Epithelial cell of proximal tubule (primary cell): Measurements from ENCODE around the gene FBL. TPM values are rescaled to one million over a fixed set of nuclear protein-coding genes. Genes with fewer than 3 reads are reported as not detected.

Experiments
- total RNA-seq: library from RNA; depleted of rRNA; stranded (reverse); fragments of >200 nt; gene quantifications from 2 replicates; pipeline ENCODE4 v1.2.3, GENCODE V29; 2015

Gene FBL
- total RNA-seq, 1 donor from 2014 or later = 187 TPM

Other genes with a start within 250 kb of the FBL start
- not detected in 2 replicates for gene LGALS13, start 243.9 kb downstream of the FBL start, total RNA-seq
- gene LGALS16, start 190.5 kb downstream of the FBL start, total RNA-seq = not detected in 2 replicates
- gene LGALS14, start 141.9 kb downstream of the FBL start, total RNA-seq = not detected in 2 replicates
- not detected in 2 replicates for gene CLC, start 108.3 kb downstream of the FBL start, total RNA-seq
- not detected in 2 replicates for gene LEUTX, start 67.5 kb downstream of the FBL start, total RNA-seq
- 5.7 and 15.5 TPM in 2 replicates for gene DYRK1B, start 12.2 kb downstream of the FBL start, total RNA-seq
- gene FCGBP, start 88.3 kb upstream of the FBL start, total RNA-seq = 0.07 and 0.17 TPM in 2 replicates
- gene PSMC4, start 124.8 kb upstream of the FBL start, total RNA-seq = 126 and 199 TPM in 2 replicates
- 0.17 and 0.87 TPM in 2 replicates for gene ZNF546, start 150.7 kb upstream of the FBL start, total RNA-seq
- gene ZNF780B, start 209.9 kb upstream of the FBL start, total RNA-seq = 5.6 and 21.4 TPM in 2 replicates
- 6.9 and 12.5 TPM in 2 replicates for gene ZNF780A, start 244.6 kb upstream of the FBL start, total RNA-seq